Sigmoid colon (tissue), 4 donors: ENCODE measurements around the gene NTM.

ENCODE experiments used
- CTCF ChIP-seq, 4 experiments: fragments of 450-650 bp in 3 of 4; fragments of 200-600 bp in 1 of 4; IDR thresholded peaks; one replicate each; pipeline ENCODE4 v1.5.1; 2016 to 2019; ENCODE audit warnings: antibody characterized with exemption in 4 of 4, mild to moderate bottlenecking in 3 of 4, moderate library complexity in 2 of 4
- EP300 ChIP-seq, 4 donors: sonication (generic); formaldehyde crosslinking; IDR thresholded peaks; one replicate each; pipeline ENCODE4 v1.6.1; 2017; ENCODE audit warnings: antibody characterized with exemption in 4 of 4
- POLR2A ChIP-seq, 2 donors: fragments of 450-650 bp; IDR thresholded peaks; one replicate each; pipeline ENCODE4 v1.6.1; 2016; ENCODE audit warnings: antibody characterized with exemption in 2 of 2, mild to moderate bottlenecking in 2 of 2, moderate library complexity in 2 of 2
- POLR2AphosphoS5 ChIP-seq, 4 donors: sonication (generic); formaldehyde crosslinking; IDR thresholded peaks; one replicate each; pipeline ENCODE4 v1.6.1; 2017; ENCODE audit warnings: antibody characterized with exemption in 4 of 4

GRCh38 chr11:131582021-131582525 is 211.7 kb downstream of the NTM start:
- no peak for TF ChIP-seq CTCF (IDR thresholded peaks at IDR 0.05)
- TF ChIP-seq POLR2A (IDR thresholded peaks at IDR 0.05) = no peak
- no peak for TF ChIP-seq POLR2AphosphoS5 (IDR thresholded peaks at IDR 0.05)
- TF ChIP-seq EP300 (IDR thresholded peaks at IDR 0.05) = no peak
